BLaER1 (cell line): Measurements from ENCODE around the gene TIGD3.
A peak's percentile ranks its signal among the peaks of the same experiment; 100 is the strongest.

Source experiments
- H3K27ac ChIP-seq: shearing (Covaris generic); formaldehyde crosslinking; 2 replicates; pipeline ENCODE4 v1.8.1; 2022
- H3K27me3 ChIP-seq: shearing (Covaris generic); formaldehyde crosslinking; 2 replicates; pipeline ENCODE4 v1.8.1; 2022
- H3K36me3 ChIP-seq: shearing (Covaris generic); formaldehyde crosslinking; 2 replicates; pipeline ENCODE4 v1.8.1; 2022
- H3K4me1 ChIP-seq: shearing (Covaris generic); formaldehyde crosslinking; 2 replicates; pipeline ENCODE4 v1.8.1; 2022
- H3K4me2 ChIP-seq: shearing (Covaris generic); formaldehyde crosslinking; 2 replicates; pipeline ENCODE4 v1.8.1; 2022
- H3K4me3 ChIP-seq: shearing (Covaris generic); formaldehyde crosslinking; 2 replicates; pipeline ENCODE4 v1.8.1; 2022
- H3K9ac ChIP-seq: shearing (Covaris generic); formaldehyde crosslinking; 2 replicates; pipeline ENCODE4 v1.8.1; 2022
- H3K9me3 ChIP-seq: shearing (Covaris generic); formaldehyde crosslinking; 2 replicates; pipeline ENCODE4 v1.8.1; 2022
- H4K20me1 ChIP-seq: shearing (Covaris generic); formaldehyde crosslinking; 2 replicates; pipeline ENCODE4 v1.8.1; 2022
- Cebpa-rat ChIP-seq: shearing (Covaris generic); IDR thresholded peaks from 2 replicates; pipeline ENCODE4 v1.8.1; 2022

Gene TIGD3

GRCh38 chr11:65362320-65362931, 7.9 kb downstream of the TIGD3 start:
- Histone ChIP-seq H3K4me2 (peak overlapping the region; percentile 21; the same call in 1 of the 2 replicates), H3K9ac (0 out of 2 replicates have a peak overlapping the region, but pooled peaks have one; percentile 2), H3K27ac (no peak overlapping the region), H3K4me1 (peaks cover 20% of the 10 kb centered on the region; the same call in 1 of the 2 replicates), H3K27me3 (no peaks in the 10 kb centered on the region), H3K4me3 (no peak overlapping the region), H4K20me1 (no peaks in the 10 kb centered on the region), H3K9me3 (no peaks in the 10 kb centered on the region), H3K36me3 (no peaks in the 10 kb centered on the region)
- TF ChIP-seq Cebpa-rat = no peak

- Histone ChIP-seq H3K4me3 (no peak overlapping the region), H3K4me1 (peaks cover 20% of the 10 kb centered on the region; the same call in 1 of the 2 replicates), H3K36me3 (no peaks in the 10 kb centered on the region), H3K27me3 (no peaks in the 10 kb centered on the region), H3K27ac (no peak overlapping the region), H3K9ac (0 out of 2 replicates have a peak overlapping the region, but pooled peaks have one; percentile 2), H3K4me2 (peak overlapping the region; percentile 21; the same call in 1 of the 2 replicates), H4K20me1 (no peaks in the 10 kb centered on the region), H3K9me3 (no peaks in the 10 kb centered on the region)
- TF ChIP-seq Cebpa-rat = no peak
These were observed 8.4 kb downstream of the TIGD3 start for GRCh38 chr11:65362966-65363365.

GRCh38 chr11:65363770-65364169, 9.2 kb downstream of the TIGD3 start:
- Histone ChIP-seq H3K4me2 (no peak overlapping the region), H3K27me3 (no peaks in the 10 kb centered on the region), H3K9ac (no peak overlapping the region), H3K4me3 (no peak overlapping the region), H3K36me3 (no peaks in the 10 kb centered on the region), H3K9me3 (no peaks in the 10 kb centered on the region), H3K27ac (no peak overlapping the region), H4K20me1 (no peaks in the 10 kb centered on the region), H3K4me1 (peaks cover 20% of the 10 kb centered on the region; the same call in 1 of the 2 replicates)
- no peak for TF ChIP-seq Cebpa-rat

- H3K4me1 ChIP-seq = peaks cover 35% of the 10 kb centered on the region
- H3K9ac ChIP-seq = no peak overlapping the region
- H3K4me2 ChIP-seq = no peak overlapping the region
These were observed 11.8 kb downstream of the TIGD3 start for GRCh38 chr11:65366340-65366773.

GRCh38 chr11:65370659-65371049, 16.1 kb downstream of the TIGD3 start:
- TF ChIP-seq Cebpa-rat = no peak
- no peaks in the 10 kb centered on the region for H3K36me3 ChIP-seq
- H3K27ac ChIP-seq = no peak overlapping the region
- H3K9ac ChIP-seq = no peak overlapping the region
- H3K27me3 ChIP-seq = no peaks in the 10 kb centered on the region
- peak overlapping the region; percentile 58 for H3K4me2 ChIP-seq
- no peaks in the 10 kb centered on the region for H4K20me1 ChIP-seq
- H3K4me1 ChIP-seq = peaks cover 32% of the 10 kb centered on the region
- no peak overlapping the region for H3K4me3 ChIP-seq
- no peaks in the 10 kb centered on the region for H3K9me3 ChIP-seq

More at GRCh38 chr11:65366340-65366773, 11.8 kb downstream of the TIGD3 start:
- Histone ChIP-seq H3K36me3 (no peaks in the 10 kb centered on the region), H3K27ac (no peak overlapping the region), H3K27me3 (no peaks in the 10 kb centered on the region), H3K9me3 (no peaks in the 10 kb centered on the region), H4K20me1 (no peaks in the 10 kb centered on the region), H3K4me3 (no peak overlapping the region)
- TF ChIP-seq Cebpa-rat = no peak

GRCh38 chr11:65373839-65374580, 19.5 kb downstream of the TIGD3 start:
- no peaks in the 10 kb centered on the region for H4K20me1 ChIP-seq
- no peaks in the 10 kb centered on the region for H3K27me3 ChIP-seq
- H3K27ac ChIP-seq = no peak overlapping the region
- no peaks in the 10 kb centered on the region for H3K36me3 ChIP-seq
- H3K4me2 ChIP-seq = no peak overlapping the region
- no peak for TF ChIP-seq Cebpa-rat
- no peak overlapping the region for H3K4me3 ChIP-seq
- no peaks in the 10 kb centered on the region for H3K9me3 ChIP-seq
- no peak overlapping the region for H3K9ac ChIP-seq
- peaks cover 47% of the 10 kb centered on the region for H3K4me1 ChIP-seq

- H4K20me1 ChIP-seq = no peaks in the 10 kb centered on the region
- no peaks in the 10 kb centered on the region for H3K27me3 ChIP-seq
- TF ChIP-seq Cebpa-rat = no peak
- no peak overlapping the region for H3K4me3 ChIP-seq
- no peaks in the 10 kb centered on the region for H3K9me3 ChIP-seq
- H3K4me1 ChIP-seq = peaks cover 54% of the 10 kb centered on the region
- no peaks in the 10 kb centered on the region for H3K36me3 ChIP-seq
- no peak overlapping the region for H3K4me2 ChIP-seq
- H3K27ac ChIP-seq = no peak overlapping the region
- H3K9ac ChIP-seq = 0 out of 2 replicates have a peak overlapping the region, but pooled peaks have one; percentile 10
These were observed 20.5 kb downstream of the TIGD3 start for GRCh38 chr11:65375012-65375411.

- no peak overlapping the region for H3K27ac ChIP-seq
- H3K9me3 ChIP-seq = no peaks in the 10 kb centered on the region
- peaks cover 54% of the 10 kb centered on the region for H3K4me1 ChIP-seq
- no peaks in the 10 kb centered on the region for H3K36me3 ChIP-seq
- no peaks in the 10 kb centered on the region for H4K20me1 ChIP-seq
- TF ChIP-seq Cebpa-rat = no peak
- H3K9ac ChIP-seq = no peak overlapping the region; the same call in 1 of the 2 replicates
- no peak overlapping the region for H3K4me2 ChIP-seq
- H3K4me3 ChIP-seq = no peak overlapping the region
- no peaks in the 10 kb centered on the region for H3K27me3 ChIP-seq
These were observed 21.7 kb downstream of the TIGD3 start for GRCh38 chr11:65376138-65376713.

- Histone ChIP-seq H3K4me1 (peaks cover 59% of the 10 kb centered on the region), H3K9ac (peak overlapping the region; percentile 56; the same call in 1 of the 2 replicates), H3K27me3 (no peaks in the 10 kb centered on the region), H3K9me3 (no peaks in the 10 kb centered on the region), H3K27ac (peak overlapping the region; percentile 20; the same call in 1 of the 2 replicates), H3K4me2 (peak overlapping the region; percentile 74), H3K4me3 (no peak overlapping the region), H3K36me3 (no peaks in the 10 kb centered on the region), H4K20me1 (no peaks in the 10 kb centered on the region)
- no peak for TF ChIP-seq Cebpa-rat
These were observed 22.5 kb downstream of the TIGD3 start for GRCh38 chr11:65377036-65377435.

- H3K4me1 ChIP-seq = peaks cover 62% of the 10 kb centered on the region
- H3K27me3 ChIP-seq = no peaks in the 10 kb centered on the region
- H3K4me3 ChIP-seq = no peak overlapping the region
- H3K27ac ChIP-seq = peak overlapping the region; percentile 58
- peak overlapping the region; percentile 56; the same call in 1 of the 2 replicates for H3K9ac ChIP-seq
- H4K20me1 ChIP-seq = no peaks in the 10 kb centered on the region
- no peak for TF ChIP-seq Cebpa-rat
- no peaks in the 10 kb centered on the region for H3K36me3 ChIP-seq
- H3K4me2 ChIP-seq = peak overlapping the region; percentile 74
- H3K9me3 ChIP-seq = no peaks in the 10 kb centered on the region
These were observed 23.2 kb downstream of the TIGD3 start for GRCh38 chr11:65377777-65378176.
